Glutamatergic neuron (in vitro differentiated cells): ENCODE measurements around the gene QKI. TPM values are rescaled to one million over a fixed set of nuclear protein-coding genes. Genes with fewer than 3 reads are reported as not detected.

Experiments
- DNase-seq: peaks from one replicate; pipeline ENCODE4 v3.0.0; 2022
- H3K27ac Mint-ChIP-seq: one replicate; pipeline ENCODE4 v1.8.0; 2020; ENCODE audit warnings: mild to moderate bottlenecking, mixed read lengths, inconsistent platforms; ENCODE audit not compliant: unreplicated experiment
- H3K27me3 Mint-ChIP-seq: one replicate; pipeline ENCODE4 v1.8.0; 2020; ENCODE audit warnings: mild to moderate bottlenecking, moderate library complexity, mixed read lengths, inconsistent platforms; ENCODE audit not compliant: unreplicated experiment
- H3K36me3 Mint-ChIP-seq: one replicate; pipeline ENCODE4 v1.8.0; 2020; ENCODE audit warnings: mild to moderate bottlenecking, mixed read lengths, inconsistent platforms; ENCODE audit not compliant: unreplicated experiment
- H3K4me1 Mint-ChIP-seq: one replicate; pipeline ENCODE4 v1.8.0; 2020; ENCODE audit warnings: mild to moderate bottlenecking, low read depth, mixed read lengths, inconsistent platforms; ENCODE audit not compliant: unreplicated experiment
- H3K4me3 Mint-ChIP-seq: one replicate; pipeline ENCODE4 v1.8.0; 2020; ENCODE audit warnings: mild to moderate bottlenecking, mixed read lengths, inconsistent platforms; ENCODE audit not compliant: unreplicated experiment
- H3K9me3 Mint-ChIP-seq: one replicate; pipeline ENCODE4 v1.8.0; 2020; ENCODE audit warnings: mild to moderate bottlenecking, moderate library complexity, mixed read lengths, inconsistent platforms; ENCODE audit not compliant: unreplicated experiment
- total RNA-seq: library from RNA; stranded (reverse); fragmentation: NEBNext Ultra II Directional; extraction: Animal tissue kit (Norgen Biotek cat#: 25700); gene quantifications from one replicate; pipeline ENCODE4 v1.2.1, GENCODE V29; 2021; ENCODE audit not compliant: unreplicated experiment
- TF ChIP-seq, protein P1 (sequence below): fragments of 200-600 bp; sonication (generic); IDR thresholded peaks from one replicate; pipeline ENCODE4 v1.5.0; 2021; ENCODE audit not compliant: partially characterized antibody, unreplicated experiment

The QKI gene
- total RNA-seq, 1 donor from 2014 or later = 50.5 TPM

- no peak for DNase-seq
- Mint-ChIP-seq H3K27me3 (peaks cover 2% of the 10 kb centered on the region), H3K4me3 (no peak overlapping the region), H3K4me1 (peaks cover 4% of the 10 kb centered on the region), H3K27ac (no peak overlapping the region), H3K9me3 (no peaks in the 10 kb centered on the region), H3K36me3 (no peaks in the 10 kb centered on the region)
- TF ChIP-seq, protein P1, sequence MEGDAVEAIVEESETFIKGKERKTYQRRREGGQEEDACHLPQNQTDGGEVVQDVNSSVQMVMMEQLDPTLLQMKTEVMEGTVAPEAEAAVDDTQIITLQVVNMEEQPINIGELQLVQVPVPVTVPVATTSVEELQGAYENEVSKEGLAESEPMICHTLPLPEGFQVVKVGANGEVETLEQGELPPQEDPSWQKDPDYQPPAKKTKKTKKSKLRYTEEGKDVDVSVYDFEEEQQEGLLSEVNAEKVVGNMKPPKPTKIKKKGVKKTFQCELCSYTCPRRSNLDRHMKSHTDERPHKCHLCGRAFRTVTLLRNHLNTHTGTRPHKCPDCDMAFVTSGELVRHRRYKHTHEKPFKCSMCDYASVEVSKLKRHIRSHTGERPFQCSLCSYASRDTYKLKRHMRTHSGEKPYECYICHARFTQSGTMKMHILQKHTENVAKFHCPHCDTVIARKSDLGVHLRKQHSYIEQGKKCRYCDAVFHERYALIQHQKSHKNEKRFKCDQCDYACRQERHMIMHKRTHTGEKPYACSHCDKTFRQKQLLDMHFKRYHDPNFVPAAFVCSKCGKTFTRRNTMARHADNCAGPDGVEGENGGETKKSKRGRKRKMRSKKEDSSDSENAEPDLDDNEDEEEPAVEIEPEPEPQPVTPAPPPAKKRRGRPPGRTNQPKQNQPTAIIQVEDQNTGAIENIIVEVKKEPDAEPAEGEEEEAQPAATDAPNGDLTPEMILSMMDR = no peak
These were observed 25.2 kb upstream of the QKI start for GRCh38 chr6:163389354-163389753.

GRCh38 chr6:163390770-163391169 is 23.7 kb upstream of the QKI start:
- no peak overlapping the region for H3K4me3 Mint-ChIP-seq
- no peak for DNase-seq
- TF ChIP-seq, protein P1 = no peak
- H3K27me3 Mint-ChIP-seq = peaks cover 2% of the 10 kb centered on the region
- H3K9me3 Mint-ChIP-seq = no peaks in the 10 kb centered on the region
- peaks cover 6% of the 10 kb centered on the region for H3K4me1 Mint-ChIP-seq
- no peak overlapping the region for H3K27ac Mint-ChIP-seq
- H3K36me3 Mint-ChIP-seq = no peaks in the 10 kb centered on the region

- peaks cover 6% of the 10 kb centered on the region for H3K27me3 Mint-ChIP-seq
- H3K9me3 Mint-ChIP-seq = peaks cover 2% of the 10 kb centered on the region
- H3K4me1 Mint-ChIP-seq = peaks cover 10% of the 10 kb centered on the region
- no peak for DNase-seq
- TF ChIP-seq, protein P1 = no peak
- H3K36me3 Mint-ChIP-seq = no peaks in the 10 kb centered on the region
- H3K27ac Mint-ChIP-seq = no peak overlapping the region
- no peak overlapping the region for H3K4me3 Mint-ChIP-seq
These were observed 22.5 kb upstream of the QKI start for GRCh38 chr6:163391985-163392384.

DNA sequence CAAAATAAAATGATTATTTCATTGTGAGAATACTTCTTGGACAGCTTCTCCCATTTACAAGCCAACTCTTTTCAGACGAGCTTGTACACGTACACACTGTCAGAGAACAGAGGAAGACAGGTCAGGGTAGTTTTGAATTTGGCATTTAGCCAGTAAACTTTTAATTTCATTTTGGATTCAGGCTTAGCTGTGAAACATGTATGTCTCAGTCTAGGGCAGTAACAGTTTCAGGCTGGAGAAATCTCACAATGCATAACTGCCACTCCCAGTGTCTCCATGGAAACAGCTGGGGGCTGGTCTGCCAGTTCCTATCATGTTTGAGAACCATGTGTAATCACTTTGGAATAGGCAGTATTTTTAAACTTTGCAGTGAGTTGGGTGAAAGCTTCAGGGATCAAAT is 22.0 kb upstream of the QKI start:
- peaks cover 12% of the 10 kb centered on the region for H3K4me1 Mint-ChIP-seq
- H3K27me3 Mint-ChIP-seq = peaks cover 6% of the 10 kb centered on the region
- no peak overlapping the region for H3K4me3 Mint-ChIP-seq
- DNase-seq = no peak
- H3K27ac Mint-ChIP-seq = no peak overlapping the region
- peaks cover 2% of the 10 kb centered on the region for H3K9me3 Mint-ChIP-seq
- no peaks in the 10 kb centered on the region for H3K36me3 Mint-ChIP-seq
- TF ChIP-seq, protein P1 = no peak

DNA sequence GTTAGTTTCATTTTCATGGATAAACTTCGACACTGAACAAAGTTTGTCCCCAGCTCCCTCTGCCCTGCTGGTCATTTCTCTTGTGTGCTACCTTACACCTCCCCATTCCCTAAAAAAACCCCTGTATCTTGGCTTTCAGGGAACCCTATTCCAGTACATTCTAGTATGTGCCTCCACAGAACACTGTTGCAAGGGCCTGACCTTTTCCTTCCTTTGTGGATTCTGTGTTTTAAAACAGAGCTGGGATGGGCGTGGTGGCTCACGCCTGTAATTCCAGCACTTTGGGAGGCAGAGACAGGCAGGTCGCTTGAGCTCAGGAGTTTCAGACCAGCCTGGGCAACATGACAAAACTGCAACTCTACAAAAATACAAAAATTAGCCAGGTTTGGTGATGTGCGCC is 20.6 kb upstream of the QKI start:
- Mint-ChIP-seq H3K27me3 (peaks cover 7% of the 10 kb centered on the region), H3K4me3 (no peak overlapping the region), H3K9me3 (peaks cover 2% of the 10 kb centered on the region), H3K27ac (no peak overlapping the region), H3K4me1 (peaks cover 12% of the 10 kb centered on the region), H3K36me3 (no peaks in the 10 kb centered on the region)
- TF ChIP-seq, protein P1 = no peak
- no peak for DNase-seq
